ENCODE measurements around the gene AARS1. TPM values are rescaled to one million over a fixed set of nuclear protein-coding genes. Genes with fewer than 3 reads are reported as not detected.
"Not testable (repeated sequence)": the region's sequence is repeated elsewhere in the genome, so short reads cannot be mapped to it uniquely, and the experiment has no call there.

The AARS1 gene
- total RNA-seq, 1 experiment from 2014 or later = 180 TPM

DNA sequence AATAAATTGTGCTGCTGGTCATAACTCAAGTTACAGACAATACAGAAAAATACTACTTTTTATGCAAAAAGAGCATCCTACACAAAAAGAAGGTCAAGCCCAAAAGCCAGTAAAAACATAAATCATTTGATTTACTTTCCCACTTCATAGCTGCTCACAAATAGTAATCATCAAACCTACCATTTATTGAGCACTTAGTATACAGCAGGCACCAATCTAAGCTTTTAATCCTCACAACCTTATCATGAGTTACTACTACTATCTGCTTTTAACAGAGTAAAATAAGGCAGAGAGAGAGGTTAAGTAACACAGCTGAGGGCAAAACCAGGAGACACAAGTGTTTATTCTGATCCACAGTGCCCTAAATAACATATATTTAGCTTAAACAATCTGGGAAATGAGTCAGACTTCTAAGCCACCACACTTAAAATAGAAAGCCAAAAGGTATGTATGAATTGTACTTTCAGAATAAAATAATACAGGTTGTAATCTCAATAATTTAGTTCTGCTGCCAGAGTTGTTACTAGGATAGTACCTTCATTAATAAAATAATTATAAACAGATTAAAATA, 1.7 kb upstream of the AARS1 start:
- H2AFZ ChIP-seq = no peak overlapping the region
- BruUV-seq (replicated peaks) = no TSS peak
- POLR2A ChIA-PET (ENCODE audit: unreplicated experiment) = no interaction called here

DNA sequence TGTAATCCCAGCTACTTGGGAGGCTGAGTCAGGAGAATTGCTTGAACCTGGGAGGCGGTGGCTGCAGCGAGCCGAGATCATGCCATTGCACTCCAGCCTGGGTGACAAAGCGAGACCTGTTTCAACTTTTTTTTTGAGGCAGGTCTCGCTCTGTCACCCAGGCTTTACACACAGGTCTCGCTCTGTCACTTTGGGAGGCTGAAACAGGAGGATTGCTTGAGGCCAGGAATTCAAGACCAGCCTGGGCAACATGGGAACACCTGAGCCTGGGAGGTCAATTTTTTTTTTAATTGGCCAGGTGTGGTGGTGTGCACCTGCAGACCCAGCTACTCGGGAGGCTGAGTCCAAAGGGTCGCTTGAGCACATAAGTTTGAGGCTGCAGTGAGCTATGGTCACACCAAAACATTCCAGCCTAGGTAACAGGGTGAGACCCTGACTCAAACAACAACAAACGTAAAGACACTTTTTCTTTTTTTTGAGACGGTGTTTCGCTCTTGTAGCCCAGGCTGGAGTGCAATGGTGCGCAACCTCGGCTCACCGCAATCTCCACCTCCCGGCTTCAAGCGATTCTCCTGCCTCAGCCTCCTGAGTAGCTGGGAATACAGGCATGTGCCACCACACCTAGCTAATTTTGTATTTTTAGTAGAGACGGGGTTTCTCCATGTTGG, 1.9 kb downstream of the AARS1 start:
- CTCF ChIA-PET; H3K9me2 ChIP-seq (ENCODE audit: insufficient read depth); H3K27me3 ChIP-seq (ENCODE audit: insufficient read depth, low read depth); BruUV-seq (replicated peaks); DNase-seq; H3K9me3 ChIP-seq (ENCODE audit: insufficient read depth, low read depth); H2AFZ ChIP-seq; intact Hi-C loops (cut with micrococcal nuclease; ENCODE audit: unreplicated experiment): not testable (repeated sequence)
- Histone ChIP-seq H4K20me1 (ENCODE audit: insufficient read depth) (peaks cover 52% of the 10 kb centered on the region), H3F3A (ENCODE audit: insufficient read depth, low read depth) (peaks cover 39% of the 10 kb centered on the region), H3K79me2 (ENCODE audit: low read depth) (peaks cover 66% of the 10 kb centered on the region), H3K4me3 (peak overlapping the region; percentile 96), H3K4me2 (peak overlapping the region; percentile 74), H3K4me1 (replicated peaks; ENCODE audit: insufficient read depth) (peaks cover 12% of the 10 kb centered on the region), H3K36me3 (ENCODE audit: low read depth) (peaks cover 29% of the 10 kb centered on the region), H3K27ac (peak overlapping the region; percentile 90)
- POLR2A ChIA-PET (ENCODE audit: unreplicated experiment) = interaction anchor here (0.6 to 1.0 kb wide), 3 partner anchors 11 to 78 kb away, joined by 3 to 8 read pairs (median 8); no protein-coding TSS in a partner anchor

More for the DNA sequence above, 1.7 kb upstream of the AARS1 start:
- no peaks in the 10 kb centered on the region for H3K9me2 ChIP-seq (ENCODE audit: insufficient read depth)
- H3K4me1 ChIP-seq (replicated peaks; ENCODE audit: insufficient read depth) = peaks cover 12% of the 10 kb centered on the region
- peak overlapping the region; percentile 92 for H3K27ac ChIP-seq
- H3K36me3 ChIP-seq (ENCODE audit: low read depth) = no peaks in the 10 kb centered on the region
- no peak overlapping the region for H3K4me3 ChIP-seq
- H3K27me3 ChIP-seq (ENCODE audit: insufficient read depth, low read depth) = no peaks in the 10 kb centered on the region
- peaks cover 31% of the 10 kb centered on the region for H3K79me2 ChIP-seq (ENCODE audit: low read depth)
- DNase-seq = no peak
- CTCF ChIA-PET = no interaction called here
- H3F3A ChIP-seq (ENCODE audit: insufficient read depth, low read depth) = peaks cover 16% of the 10 kb centered on the region
- no peaks in the 10 kb centered on the region for H3K9me3 ChIP-seq (ENCODE audit: insufficient read depth, low read depth)
- TF ChIP-seq EZH2 (IDR thresholded peaks at IDR 0.05; ENCODE audit: low read depth) = no peak
- TF ChIP-seq, protein P1, sequence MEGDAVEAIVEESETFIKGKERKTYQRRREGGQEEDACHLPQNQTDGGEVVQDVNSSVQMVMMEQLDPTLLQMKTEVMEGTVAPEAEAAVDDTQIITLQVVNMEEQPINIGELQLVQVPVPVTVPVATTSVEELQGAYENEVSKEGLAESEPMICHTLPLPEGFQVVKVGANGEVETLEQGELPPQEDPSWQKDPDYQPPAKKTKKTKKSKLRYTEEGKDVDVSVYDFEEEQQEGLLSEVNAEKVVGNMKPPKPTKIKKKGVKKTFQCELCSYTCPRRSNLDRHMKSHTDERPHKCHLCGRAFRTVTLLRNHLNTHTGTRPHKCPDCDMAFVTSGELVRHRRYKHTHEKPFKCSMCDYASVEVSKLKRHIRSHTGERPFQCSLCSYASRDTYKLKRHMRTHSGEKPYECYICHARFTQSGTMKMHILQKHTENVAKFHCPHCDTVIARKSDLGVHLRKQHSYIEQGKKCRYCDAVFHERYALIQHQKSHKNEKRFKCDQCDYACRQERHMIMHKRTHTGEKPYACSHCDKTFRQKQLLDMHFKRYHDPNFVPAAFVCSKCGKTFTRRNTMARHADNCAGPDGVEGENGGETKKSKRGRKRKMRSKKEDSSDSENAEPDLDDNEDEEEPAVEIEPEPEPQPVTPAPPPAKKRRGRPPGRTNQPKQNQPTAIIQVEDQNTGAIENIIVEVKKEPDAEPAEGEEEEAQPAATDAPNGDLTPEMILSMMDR (conservative IDR thresholded peaks at IDR 0.05) = no peak
- peaks cover 16% of the 10 kb centered on the region for H4K20me1 ChIP-seq (ENCODE audit: insufficient read depth)
- intact Hi-C loops (cut with micrococcal nuclease; ENCODE audit: unreplicated experiment) = no loop called here
- H3K4me2 ChIP-seq = no peak overlapping the region

- H3K4me3 ChIP-seq = no peak overlapping the region
- H4K20me1 ChIP-seq (ENCODE audit: insufficient read depth) = peaks cover 84% of the 10 kb centered on the region
- TF ChIP-seq, protein P1 (conservative IDR thresholded peaks at IDR 0.05) = no peak
- no peak for TF ChIP-seq EZH2 (IDR thresholded peaks at IDR 0.05; ENCODE audit: low read depth)
- peaks cover 28% of the 10 kb centered on the region; the same call in 1 of the 2 replicates for H3K79me2 ChIP-seq (ENCODE audit: low read depth)
- H3K27ac ChIP-seq = no peak overlapping the region
- H3K9me3 ChIP-seq (ENCODE audit: insufficient read depth, low read depth) = no peaks in the 10 kb centered on the region
- no peaks in the 10 kb centered on the region for H3K9me2 ChIP-seq (ENCODE audit: insufficient read depth)
- H3F3A ChIP-seq (ENCODE audit: insufficient read depth, low read depth) = peaks cover 20% of the 10 kb centered on the region
- no TSS peak for BruUV-seq (replicated peaks)
- no peak overlapping the region for H3K4me2 ChIP-seq
- H3K36me3 ChIP-seq (ENCODE audit: low read depth) = peaks cover 62% of the 10 kb centered on the region
- no peak for DNase-seq
- ChIA-PET POLR2A (ENCODE audit: unreplicated experiment) (no interaction called here), CTCF (no interaction called here)
- no peaks in the 10 kb centered on the region for H3K4me1 ChIP-seq (replicated peaks; ENCODE audit: insufficient read depth)
- H2AFZ ChIP-seq = no peak overlapping the region
- no peaks in the 10 kb centered on the region for H3K27me3 ChIP-seq (ENCODE audit: insufficient read depth, low read depth)
- intact Hi-C loops (cut with micrococcal nuclease; ENCODE audit: unreplicated experiment) = no loop called here
Observed at GRCh38 chr16:70276392-70276791, 12.9 kb downstream of the AARS1 start.
